ENCODE results near the gene ZNF365.

DNA sequence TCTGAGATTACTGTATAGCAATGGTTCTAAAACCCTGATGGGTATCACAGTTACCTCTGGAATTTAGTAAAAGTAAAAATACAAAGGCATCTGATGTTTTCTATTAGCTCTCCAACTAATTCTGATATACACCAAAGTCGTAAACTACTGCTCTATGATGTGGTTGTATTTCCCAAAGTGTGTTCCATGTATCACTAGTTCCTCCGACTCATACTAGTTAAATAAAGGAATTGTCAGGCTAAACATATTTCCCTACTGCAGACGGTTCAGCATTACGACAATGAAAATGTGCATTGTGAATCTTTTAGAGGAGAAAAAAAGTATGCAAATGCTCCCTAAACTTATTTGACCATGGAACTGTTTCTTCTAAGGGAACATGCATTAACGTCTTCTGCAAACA lies 38.9 kb downstream of the ZNF365 start:
- no peak for TF ChIP-seq CTCF (IDR thresholded peaks at IDR 0.05)
- TF ChIP-seq REST (IDR thresholded peaks at IDR 0.05; ENCODE audit: insufficient read depth in 1 of 2, low read depth in 2 of 2, low read length in 1 of 2) = no peak
- TF ChIP-seq POLR2AphosphoS5 (IDR thresholded peaks at IDR 0.05; ENCODE audit: low read depth, low read length) = no peak
- TF ChIP-seq SIN3A (IDR thresholded peaks at IDR 0.05; ENCODE audit: borderline replicate concordance, insufficient read depth, low read depth, low read length) = no peak
- TF ChIP-seq TCF7L2 (IDR thresholded peaks at IDR 0.05; ENCODE audit: low read depth, low read length) = no peak

Data from Panc1 (cell line).